Measurements from ENCODE around the gene SKAP2.

Gene SKAP2

DNA sequence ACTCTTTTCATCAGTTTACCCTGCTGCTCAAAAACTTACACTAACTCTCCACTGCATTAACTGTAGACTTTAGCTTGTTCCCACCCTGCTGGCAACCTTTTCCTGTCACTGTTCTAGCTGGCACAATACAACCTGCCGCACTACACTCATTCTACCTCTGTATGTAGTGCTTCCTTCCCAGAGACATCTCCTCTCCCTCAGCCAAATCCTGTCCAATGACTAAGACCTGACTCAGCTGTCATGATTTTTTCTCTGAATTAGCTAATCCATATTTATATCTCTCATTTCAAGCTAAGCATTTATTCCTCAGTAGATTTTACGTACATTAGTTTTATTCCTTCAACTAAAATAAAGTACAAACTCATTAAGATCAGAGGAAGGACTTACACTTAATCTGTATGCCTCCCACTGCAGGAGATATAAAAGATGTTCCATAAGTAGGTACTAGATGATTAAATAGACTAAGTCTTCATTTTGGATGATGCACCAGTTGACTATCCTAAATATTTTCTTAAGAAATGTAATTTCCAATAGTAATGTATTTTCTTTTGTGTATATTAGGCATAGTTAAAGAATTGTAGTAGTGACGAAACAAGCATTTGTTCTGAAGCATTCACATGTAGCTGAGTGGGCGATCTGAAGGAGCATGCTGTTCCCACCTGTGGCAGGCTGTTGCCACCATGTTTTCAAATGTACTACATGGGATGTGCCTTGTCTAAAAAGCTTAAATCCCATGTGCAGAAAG lies 189.1 kb downstream of the SKAP2 start:
- TF ChIP-seq, protein P1, sequence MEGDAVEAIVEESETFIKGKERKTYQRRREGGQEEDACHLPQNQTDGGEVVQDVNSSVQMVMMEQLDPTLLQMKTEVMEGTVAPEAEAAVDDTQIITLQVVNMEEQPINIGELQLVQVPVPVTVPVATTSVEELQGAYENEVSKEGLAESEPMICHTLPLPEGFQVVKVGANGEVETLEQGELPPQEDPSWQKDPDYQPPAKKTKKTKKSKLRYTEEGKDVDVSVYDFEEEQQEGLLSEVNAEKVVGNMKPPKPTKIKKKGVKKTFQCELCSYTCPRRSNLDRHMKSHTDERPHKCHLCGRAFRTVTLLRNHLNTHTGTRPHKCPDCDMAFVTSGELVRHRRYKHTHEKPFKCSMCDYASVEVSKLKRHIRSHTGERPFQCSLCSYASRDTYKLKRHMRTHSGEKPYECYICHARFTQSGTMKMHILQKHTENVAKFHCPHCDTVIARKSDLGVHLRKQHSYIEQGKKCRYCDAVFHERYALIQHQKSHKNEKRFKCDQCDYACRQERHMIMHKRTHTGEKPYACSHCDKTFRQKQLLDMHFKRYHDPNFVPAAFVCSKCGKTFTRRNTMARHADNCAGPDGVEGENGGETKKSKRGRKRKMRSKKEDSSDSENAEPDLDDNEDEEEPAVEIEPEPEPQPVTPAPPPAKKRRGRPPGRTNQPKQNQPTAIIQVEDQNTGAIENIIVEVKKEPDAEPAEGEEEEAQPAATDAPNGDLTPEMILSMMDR (IDR thresholded peaks at IDR 0.05; ENCODE audit: low read depth, low read length): no peak
- DNase-seq: no peak
- no peaks in the 10 kb centered on the region for H3K9me3 ChIP-seq (ENCODE audit: severe bottlenecking)
- H3K27ac ChIP-seq: no peak overlapping the region
- H3K36me3 ChIP-seq: no peaks in the 10 kb centered on the region
- H3K27me3 ChIP-seq (ENCODE audit: insufficient read depth, low read depth, severe bottlenecking): no peaks in the 10 kb centered on the region
- H3K4me3 ChIP-seq (ENCODE audit: low read depth, low read length): no peak overlapping the region

- Histone ChIP-seq H3K27ac (no peak overlapping the region), H3K36me3 (no peaks in the 10 kb centered on the region), H3K27me3 (ENCODE audit: insufficient read depth, low read depth, severe bottlenecking) (no peaks in the 10 kb centered on the region), H3K9me3 (ENCODE audit: severe bottlenecking) (no peaks in the 10 kb centered on the region), H3K4me3 (ENCODE audit: low read depth, low read length) (no peak overlapping the region)
- TF ChIP-seq, protein P1 (IDR thresholded peaks at IDR 0.05; ENCODE audit: low read depth, low read length): no peak
- DNase-seq: no peak
These were observed 190.5 kb downstream of the SKAP2 start for GRCh38 chr7:26673858-26674257.

DNA sequence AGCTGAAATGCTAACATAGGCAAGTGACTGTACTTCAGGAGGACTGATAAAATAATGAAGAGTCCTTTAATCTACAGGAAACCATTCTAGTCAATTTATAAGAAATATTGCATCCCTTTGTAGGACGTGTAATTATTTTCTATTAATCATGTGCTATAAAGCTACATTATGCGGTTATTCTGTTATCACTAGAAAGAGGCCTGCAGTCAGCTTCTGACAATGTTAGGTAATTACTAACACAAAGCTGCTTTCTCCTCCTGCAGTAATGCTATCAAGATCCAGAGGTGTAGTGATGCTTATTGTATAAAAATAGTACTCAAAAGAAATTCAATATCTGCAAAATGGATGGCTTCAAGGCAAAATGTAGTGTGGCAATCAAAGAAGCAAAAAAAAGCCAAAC lies 191.1 kb downstream of the SKAP2 start:
- no peak overlapping the region for H3K4me3 ChIP-seq (ENCODE audit: low read depth, low read length)
- no peaks in the 10 kb centered on the region for H3K9me3 ChIP-seq (ENCODE audit: severe bottlenecking)
- DNase-seq: no peak
- H3K36me3 ChIP-seq: no peaks in the 10 kb centered on the region
- H3K27me3 ChIP-seq (ENCODE audit: insufficient read depth, low read depth, severe bottlenecking): no peaks in the 10 kb centered on the region
- TF ChIP-seq, protein P1 (IDR thresholded peaks at IDR 0.05; ENCODE audit: low read depth, low read length): no peak
- no peak overlapping the region for H3K27ac ChIP-seq

DNA sequence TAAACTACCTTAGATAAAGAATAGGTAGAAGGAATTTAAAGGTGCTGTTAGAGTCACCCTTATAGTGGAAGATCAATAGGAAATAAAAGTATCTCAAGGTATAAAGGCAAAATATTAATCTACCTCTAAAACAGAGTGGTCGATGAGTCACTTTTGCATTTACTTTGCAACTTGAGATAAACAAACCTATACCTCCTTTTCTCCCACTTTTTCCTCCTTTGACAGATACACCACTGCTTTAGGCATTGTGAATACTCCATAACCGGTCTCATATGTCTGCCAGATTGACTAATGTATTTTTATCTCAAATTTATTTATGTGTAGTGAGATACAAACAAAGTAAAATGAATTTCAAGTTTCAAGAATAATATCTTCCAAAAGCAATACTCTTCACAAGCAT lies 193.5 kb downstream of the SKAP2 start:
- H3K27ac ChIP-seq: no peak overlapping the region
- no peak overlapping the region for H3K4me3 ChIP-seq (ENCODE audit: low read depth, low read length)
- no peaks in the 10 kb centered on the region for H3K36me3 ChIP-seq
- no peak for DNase-seq
- H3K9me3 ChIP-seq (ENCODE audit: severe bottlenecking): no peaks in the 10 kb centered on the region
- no peaks in the 10 kb centered on the region for H3K27me3 ChIP-seq (ENCODE audit: insufficient read depth, low read depth, severe bottlenecking)
- TF ChIP-seq, protein P1 (IDR thresholded peaks at IDR 0.05; ENCODE audit: low read depth, low read length): no peak

- TF ChIP-seq, protein P1 (IDR thresholded peaks at IDR 0.05; ENCODE audit: low read depth, low read length): no peak
- DNase-seq: no peak
- Histone ChIP-seq H3K36me3 (no peaks in the 10 kb centered on the region), H3K9me3 (ENCODE audit: severe bottlenecking) (no peaks in the 10 kb centered on the region), H3K27ac (no peak overlapping the region), H3K4me3 (ENCODE audit: low read depth, low read length) (no peak overlapping the region), H3K27me3 (ENCODE audit: insufficient read depth, low read depth, severe bottlenecking) (no peaks in the 10 kb centered on the region)
These were observed 194.1 kb downstream of the SKAP2 start for GRCh38 chr7:26670290-26670689.

DNA sequence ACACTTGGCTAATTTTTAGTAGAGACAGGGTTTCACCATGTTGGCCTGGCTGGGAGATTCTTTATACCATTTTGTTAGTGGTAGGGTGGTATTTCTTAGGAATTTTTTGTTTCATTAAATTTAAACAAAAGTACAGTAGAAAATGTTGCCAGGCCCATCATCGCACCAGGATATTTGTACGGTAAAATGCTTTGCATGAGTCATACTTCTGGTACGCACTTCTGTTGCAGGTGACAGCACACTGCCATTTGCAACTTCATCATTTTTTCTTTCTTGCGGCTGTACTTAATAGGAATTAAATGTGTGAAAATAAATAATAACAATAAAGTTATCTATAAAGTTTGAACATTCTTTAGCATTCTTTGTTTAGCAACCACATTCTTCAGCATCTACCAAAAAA lies 195.6 kb downstream of the SKAP2 start:
- Histone ChIP-seq H3K27ac (no peak overlapping the region), H3K27me3 (ENCODE audit: insufficient read depth, low read depth, severe bottlenecking) (no peaks in the 10 kb centered on the region), H3K36me3 (no peaks in the 10 kb centered on the region), H3K9me3 (ENCODE audit: severe bottlenecking) (no peaks in the 10 kb centered on the region), H3K4me3 (ENCODE audit: low read depth, low read length) (no peak overlapping the region)
- TF ChIP-seq, protein P1 (IDR thresholded peaks at IDR 0.05; ENCODE audit: low read depth, low read length): no peak
- DNase-seq: no peak

All from WERI-Rb-1 (cell line).